ENCODE data around the gene DRG2. TPM values are rescaled to one million over a fixed set of nuclear protein-coding genes. Genes with fewer than 3 reads are reported as not detected.

The DRG2 gene, protein sequence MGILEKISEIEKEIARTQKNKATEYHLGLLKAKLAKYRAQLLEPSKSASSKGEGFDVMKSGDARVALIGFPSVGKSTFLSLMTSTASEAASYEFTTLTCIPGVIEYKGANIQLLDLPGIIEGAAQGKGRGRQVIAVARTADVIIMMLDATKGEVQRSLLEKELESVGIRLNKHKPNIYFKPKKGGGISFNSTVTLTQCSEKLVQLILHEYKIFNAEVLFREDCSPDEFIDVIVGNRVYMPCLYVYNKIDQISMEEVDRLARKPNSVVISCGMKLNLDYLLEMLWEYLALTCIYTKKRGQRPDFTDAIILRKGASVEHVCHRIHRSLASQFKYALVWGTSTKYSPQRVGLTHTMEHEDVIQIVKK
- total RNA-seq, result 33.0 and 40.2 TPM in 2 replicates

DNA sequence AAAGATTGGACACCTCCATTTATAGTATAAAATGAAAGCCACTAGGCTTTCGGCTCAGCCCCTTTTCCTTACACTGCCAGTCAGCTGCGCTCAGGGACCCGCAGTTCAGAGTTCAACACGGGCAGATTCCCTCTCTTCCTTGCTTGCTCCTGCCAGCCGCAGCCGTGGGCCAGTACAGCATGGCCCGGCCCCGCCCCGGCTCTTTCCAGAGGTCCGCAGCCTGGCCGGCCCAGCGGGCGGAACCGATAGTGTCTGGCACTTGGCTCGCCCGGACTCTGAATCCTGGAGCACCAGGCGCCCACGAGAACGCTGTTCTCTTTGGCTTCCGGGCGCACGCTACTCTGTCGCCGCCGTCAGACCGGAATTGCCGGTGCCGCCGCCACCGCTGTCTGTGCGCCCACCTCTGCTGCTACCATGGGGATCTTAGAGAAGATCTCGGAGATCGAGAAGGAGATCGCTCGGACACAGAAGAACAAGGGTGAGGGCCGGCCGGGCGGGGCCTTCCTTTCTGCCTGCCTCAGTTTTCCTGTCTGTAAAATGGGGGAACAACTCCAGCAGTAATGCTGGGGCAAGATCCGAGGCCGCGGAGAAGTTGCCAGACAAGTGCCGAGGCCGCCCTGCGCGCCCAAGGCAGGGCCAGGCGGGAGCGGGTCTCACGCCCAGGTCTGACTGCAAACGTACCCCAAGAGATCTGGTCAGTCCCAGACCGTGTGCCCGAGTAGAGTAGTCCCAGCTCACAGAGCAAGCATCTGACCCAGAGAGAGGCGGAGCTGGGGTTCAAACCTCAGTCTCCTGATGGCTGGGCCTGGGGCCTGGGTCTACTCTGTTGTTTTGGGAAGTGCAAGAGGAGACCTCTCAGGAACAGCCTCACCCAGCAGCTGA is at the start of gene DRG2:
Gene DRG2, plus strand, starts transcription at position 339 of the 882 bp plus-strand sequence. Its CDS starts 76 bp downstream, at position 415.
- peak; percentile 99 for DNase-seq (ENCODE audit: insufficient read length, low spot score, missing footprints)
- TF ChIP-seq, protein P1, sequence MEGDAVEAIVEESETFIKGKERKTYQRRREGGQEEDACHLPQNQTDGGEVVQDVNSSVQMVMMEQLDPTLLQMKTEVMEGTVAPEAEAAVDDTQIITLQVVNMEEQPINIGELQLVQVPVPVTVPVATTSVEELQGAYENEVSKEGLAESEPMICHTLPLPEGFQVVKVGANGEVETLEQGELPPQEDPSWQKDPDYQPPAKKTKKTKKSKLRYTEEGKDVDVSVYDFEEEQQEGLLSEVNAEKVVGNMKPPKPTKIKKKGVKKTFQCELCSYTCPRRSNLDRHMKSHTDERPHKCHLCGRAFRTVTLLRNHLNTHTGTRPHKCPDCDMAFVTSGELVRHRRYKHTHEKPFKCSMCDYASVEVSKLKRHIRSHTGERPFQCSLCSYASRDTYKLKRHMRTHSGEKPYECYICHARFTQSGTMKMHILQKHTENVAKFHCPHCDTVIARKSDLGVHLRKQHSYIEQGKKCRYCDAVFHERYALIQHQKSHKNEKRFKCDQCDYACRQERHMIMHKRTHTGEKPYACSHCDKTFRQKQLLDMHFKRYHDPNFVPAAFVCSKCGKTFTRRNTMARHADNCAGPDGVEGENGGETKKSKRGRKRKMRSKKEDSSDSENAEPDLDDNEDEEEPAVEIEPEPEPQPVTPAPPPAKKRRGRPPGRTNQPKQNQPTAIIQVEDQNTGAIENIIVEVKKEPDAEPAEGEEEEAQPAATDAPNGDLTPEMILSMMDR (IDR thresholded peaks at IDR 0.05; ENCODE audit: extremely low read depth, low read depth, low read length), result no peak
- H3K4me2 ChIP-seq (ENCODE audit: insufficient read depth, low read length), result peak within 1 kb of the TSS; percentile 97

DNA sequence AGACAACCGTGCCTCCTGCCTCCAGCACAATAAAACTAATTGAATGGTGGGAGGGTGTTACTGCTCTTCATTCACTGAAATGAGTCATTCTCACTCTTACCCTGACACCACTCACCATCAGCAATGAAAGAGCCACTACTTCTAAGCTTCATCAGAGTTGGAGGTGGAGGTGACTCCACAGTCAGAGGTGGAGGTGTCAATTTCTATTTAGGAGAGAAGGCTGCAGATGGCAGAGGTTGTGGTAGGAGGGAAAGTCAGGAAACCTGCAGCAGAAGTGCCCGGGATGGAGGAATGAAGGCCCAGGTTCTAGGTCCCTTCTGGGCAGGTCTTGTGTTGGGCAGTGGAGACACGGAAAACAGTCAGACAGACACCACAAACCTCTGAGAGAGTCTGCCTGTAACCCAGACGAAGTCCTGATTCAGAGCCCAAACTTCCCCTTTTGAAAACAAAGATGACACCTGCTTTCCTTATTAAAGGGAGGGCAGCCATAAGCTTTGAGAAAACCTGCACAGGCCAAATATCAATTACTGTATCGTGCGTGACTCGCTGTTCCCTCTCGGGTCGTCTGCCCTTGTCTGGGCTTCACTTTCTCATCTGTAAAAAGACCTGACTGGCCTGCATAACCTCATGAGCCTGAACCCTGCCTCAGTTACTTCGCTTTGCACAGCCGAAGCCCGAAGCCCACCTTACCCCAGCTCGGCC is 49.4 kb upstream of the DRG2 start:
- Histone ChIP-seq H3K4me2 (ENCODE audit: insufficient read depth, low read length) (peak overlapping the region; percentile 91), H2AFZ (ENCODE audit: low read length) (peak overlapping the region; percentile 94), H3K9me3 (ENCODE audit: low read depth, low read length) (no peaks in the 10 kb centered on the region), H3K36me3 (ENCODE audit: insufficient read depth, low read length) (no peaks in the 10 kb centered on the region), H3K4me1 (ENCODE audit: insufficient read depth, low read length) (peaks cover 31% of the 10 kb centered on the region), H3K27ac (ENCODE audit: low read depth, low read length) (peak overlapping the region; percentile 65), H3K79me2 (ENCODE audit: insufficient read depth, low read length) (peaks cover 65% of the 10 kb centered on the region), H3K4me3 (ENCODE audit: insufficient read depth, low read length) (peak overlapping the region; percentile 90), H4K20me1 (ENCODE audit: insufficient read depth, low read length) (peaks cover 9% of the 10 kb centered on the region), H3K27me3 (ENCODE audit: insufficient read depth, low read length) (no peaks in the 10 kb centered on the region)
- DNase-seq (ENCODE audit: insufficient read length, low spot score, missing footprints), result no peak
- TF ChIP-seq, protein P1 (IDR thresholded peaks at IDR 0.05; ENCODE audit: extremely low read depth, low read depth, low read length), result no peak

More for the DNA sequence above, at the start of gene DRG2:
- peaks cover 8% of the 10 kb centered on the region for H3K4me1 ChIP-seq (ENCODE audit: insufficient read depth, low read length)
- H3K9me3 ChIP-seq (ENCODE audit: low read depth, low read length), result no peaks in the 10 kb centered on the region
- H3K27me3 ChIP-seq (ENCODE audit: insufficient read depth, low read length), result no peaks in the 10 kb centered on the region
- H4K20me1 ChIP-seq (ENCODE audit: insufficient read depth, low read length), result peaks cover 5% of the 10 kb centered on the region
- peaks cover 29% of the 10 kb centered on the region for H3K79me2 ChIP-seq (ENCODE audit: insufficient read depth, low read length)
- H3K27ac ChIP-seq (ENCODE audit: low read depth, low read length), result peak within 1 kb of the TSS; percentile 85
- H3K36me3 ChIP-seq (ENCODE audit: insufficient read depth, low read length), result peaks cover 3% of the 10 kb centered on the region
- peak within 1 kb of the TSS; percentile 91 for H2AFZ ChIP-seq (ENCODE audit: low read length)
- peak within 1 kb of the TSS; percentile 99 for H3K4me3 ChIP-seq (ENCODE audit: insufficient read depth, low read length)

DNA sequence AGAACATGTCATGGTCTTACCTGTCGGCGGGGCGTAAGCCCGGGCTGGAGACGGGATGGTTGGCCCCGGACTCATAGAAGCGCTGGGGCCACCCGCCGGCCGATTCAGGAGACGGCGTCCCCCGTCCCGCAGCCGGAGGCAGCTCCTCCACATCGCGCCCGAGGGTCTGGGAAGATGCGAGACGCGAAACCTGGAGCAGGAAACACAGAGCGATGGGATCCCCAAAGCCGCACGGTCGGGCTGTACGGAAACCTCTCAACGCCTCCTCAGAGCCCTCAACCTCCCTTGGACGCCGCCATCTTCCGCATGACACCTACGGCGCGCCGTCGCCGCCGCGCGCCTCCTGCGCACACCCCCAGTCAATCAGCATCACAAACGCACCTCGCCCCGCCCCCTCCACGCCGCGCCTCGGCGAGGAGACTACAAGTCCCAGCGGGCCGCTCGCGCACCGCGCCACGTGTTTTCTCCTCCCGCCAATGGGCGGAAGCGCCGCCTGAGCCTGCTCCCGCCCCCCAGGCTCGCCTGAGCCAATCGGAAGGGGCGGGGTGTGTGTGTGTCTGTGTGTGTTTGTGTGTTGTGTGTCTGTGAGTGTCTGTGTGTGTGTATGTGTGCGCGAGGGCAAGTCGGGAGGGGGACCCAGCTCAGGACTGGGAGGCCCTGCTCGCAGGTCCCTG is 48.8 kb upstream of the DRG2 start, which contains the start of the genes ATPAF2 and GID4:
Gene ATPAF2, minus strand, starts transcription at position 308 of the 674 bp plus-strand sequence. Its CDS starts 155 bp downstream, at position 153.
Gene GID4, plus strand, starts transcription at position 548 of the 674 bp plus-strand sequence. Its CDS starts 57 bp downstream, at position 605.
- peaks cover 67% of the 10 kb centered on the region for H3K79me2 ChIP-seq (ENCODE audit: insufficient read depth, low read length)
- no peaks in the 10 kb centered on the region for H3K36me3 ChIP-seq (ENCODE audit: insufficient read depth, low read length)
- H3K4me3 ChIP-seq (ENCODE audit: insufficient read depth, low read length), result peak within 1 kb of the TSS; percentile 90
- H3K4me1 ChIP-seq (ENCODE audit: insufficient read depth, low read length), result peaks cover 31% of the 10 kb centered on the region
- H3K4me2 ChIP-seq (ENCODE audit: insufficient read depth, low read length), result peak within 1 kb of the TSS; percentile 91
- TF ChIP-seq, protein P1 (IDR thresholded peaks at IDR 0.05; ENCODE audit: extremely low read depth, low read depth, low read length), result no peak
- H3K9me3 ChIP-seq (ENCODE audit: low read depth, low read length), result no peaks in the 10 kb centered on the region
- H3K27ac ChIP-seq (ENCODE audit: low read depth, low read length), result peak within 1 kb of the TSS; percentile 65
- peak; percentile 99 for DNase-seq (ENCODE audit: insufficient read length, low spot score, missing footprints)
- peaks cover 14% of the 10 kb centered on the region for H4K20me1 ChIP-seq (ENCODE audit: insufficient read depth, low read length)
- H2AFZ ChIP-seq (ENCODE audit: low read length), result peak within 1 kb of the TSS; percentile 94
- H3K27me3 ChIP-seq (ENCODE audit: insufficient read depth, low read length), result no peaks in the 10 kb centered on the region

All from osteoblast (primary cell).